Karpas-422 (cell line): ENCODE measurements around the gene OLIG3. TPM values are rescaled to one million over a fixed set of nuclear protein-coding genes. Genes with fewer than 3 reads are reported as not detected.

Experiments
- DNase-seq: peaks from one replicate; pipeline ENCODE4 v3.0.0-alpha.2; 2015
- H2AFZ ChIP-seq: fragments of 200-600 bp; sonication (generic); 2 replicates; pipeline ENCODE4 v1.6.1; 2014; ENCODE audit warnings: antibody characterized with exemption, low read length, mixed read lengths
- H3K27ac ChIP-seq: fragments of 200-600 bp; sonication (generic); 2 replicates; pipeline ENCODE4 v1.5.1; 2014; ENCODE audit warnings: mild to moderate bottlenecking, low read length, moderate library complexity
- H3K27me3 ChIP-seq: fragments of 200-600 bp; sonication (generic); 2 replicates; pipeline ENCODE4 v1.6.1; 2014; ENCODE audit warnings: low read length, mixed read lengths
- H3K36me3 ChIP-seq: fragments of 200-600 bp; sonication (generic); 2 replicates; pipeline ENCODE4 v1.6.1; 2014; ENCODE audit warnings: low read length, mixed read lengths; ENCODE audit not compliant: insufficient read depth
- H3K4me1 ChIP-seq: fragments of 200-600 bp; sonication (generic); 2 replicates; pipeline ENCODE4 v1.6.1; 2014; ENCODE audit warnings: mild to moderate bottlenecking, low read length, mixed read lengths
- H3K4me2 ChIP-seq: fragments of 200-600 bp; sonication (generic); 2 replicates; pipeline ENCODE4 v1.6.1; 2014; ENCODE audit warnings: low read length, low read depth, mild to moderate bottlenecking; ENCODE audit not compliant: poor library complexity, severe bottlenecking
- H3K4me3 ChIP-seq: fragments of 200-600 bp; sonication (generic); 2 replicates; pipeline ENCODE4 v1.5.1; 2014; ENCODE audit warnings: mild to moderate bottlenecking, antibody characterized with exemption, low read length, mixed read lengths
- H3K79me2 ChIP-seq: fragments of 200-600 bp; sonication (generic); 2 replicates; pipeline ENCODE4 v1.6.1; 2014; ENCODE audit warnings: mild to moderate bottlenecking, low read length, mixed read lengths
- H3K9ac ChIP-seq: fragments of 200-600 bp; sonication (generic); 2 replicates; pipeline ENCODE4 v1.6.0; 2014; ENCODE audit warnings: low read length
- H3K9me2 ChIP-seq: fragments of 200-600 bp; sonication (generic), shearing (Covaris generic); replicated peaks from 2 replicates; pipeline ENCODE4 v1.6.0; 2014; ENCODE audit warnings: mild to moderate bottlenecking, low read length, moderate library complexity; ENCODE audit not compliant: insufficient read depth
- H3K9me3 ChIP-seq: fragments of 300-700, 200-600 bp; sonication (generic); 2 replicates; pipeline ENCODE4 v1.6.1; 2014; ENCODE audit warnings: low read length, mixed read lengths
- H4K20me1 ChIP-seq: fragments of 200-600 bp; sonication (generic); 2 replicates; pipeline ENCODE4 v1.6.1; 2014; ENCODE audit warnings: mild to moderate bottlenecking, antibody characterized with exemption, low read length, low read depth; ENCODE audit not compliant: insufficient read depth
- total RNA-seq: library from RNA; depleted of rRNA; stranded (reverse); fragments of >200 nt; shearing (Covaris generic); gene quantifications from 2 replicates; pipeline ENCODE4 v1.2.3, GENCODE V29; 2014; ENCODE audit warnings: low replicate concordance

OLIG3 gene
- total RNA-seq, 1 experiment from 2014 or later: not detected

GRCh38 chr6:137467211-137467610, 27.0 kb downstream of the OLIG3 start:
- Histone ChIP-seq H3K4me1 (peaks cover 12% of the 10 kb centered on the region), H3K79me2 (no peaks in the 10 kb centered on the region), H3K4me2 (no peak overlapping the region), H3K9me2 (no peaks in the 10 kb centered on the region), H3K27ac (no peak overlapping the region), H3K27me3 (no peaks in the 10 kb centered on the region), H3K36me3 (no peaks in the 10 kb centered on the region), H3K9ac (no peak overlapping the region), H3K9me3 (no peaks in the 10 kb centered on the region), H4K20me1 (no peaks in the 10 kb centered on the region), H3K4me3 (no peak overlapping the region), H2AFZ (no peak overlapping the region)
- DNase-seq: no peak

- Histone ChIP-seq H3K27ac (no peak overlapping the region), H3K79me2 (no peaks in the 10 kb centered on the region), H3K27me3 (no peaks in the 10 kb centered on the region), H3K4me3 (no peak overlapping the region), H3K9ac (no peak overlapping the region), H3K9me3 (no peaks in the 10 kb centered on the region), H4K20me1 (no peaks in the 10 kb centered on the region), H2AFZ (no peak overlapping the region), H3K9me2 (no peaks in the 10 kb centered on the region), H3K4me2 (no peak overlapping the region), H3K4me1 (no peaks in the 10 kb centered on the region), H3K36me3 (no peaks in the 10 kb centered on the region)
- DNase-seq: no peak
Observed at GRCh38 chr6:137465378-137466009, 28.7 kb downstream of the OLIG3 start.

GRCh38 chr6:137452333-137452894, 41.8 kb downstream of the OLIG3 start:
- Histone ChIP-seq H3K4me3 (no peak overlapping the region), H3K27me3 (no peaks in the 10 kb centered on the region), H3K36me3 (no peaks in the 10 kb centered on the region), H3K9me3 (no peaks in the 10 kb centered on the region), H3K27ac (no peak overlapping the region), H3K4me2 (no peak overlapping the region), H3K79me2 (no peaks in the 10 kb centered on the region), H3K9ac (no peak overlapping the region), H2AFZ (no peak overlapping the region), H3K4me1 (no peaks in the 10 kb centered on the region), H3K9me2 (no peaks in the 10 kb centered on the region), H4K20me1 (no peaks in the 10 kb centered on the region)
- DNase-seq: no peak

GRCh38 chr6:137443901-137444300, 50.3 kb downstream of the OLIG3 start:
- H3K9ac ChIP-seq: no peak overlapping the region
- H3K4me2 ChIP-seq: no peak overlapping the region
- H4K20me1 ChIP-seq: no peaks in the 10 kb centered on the region
- H3K9me3 ChIP-seq: peaks cover 3% of the 10 kb centered on the region
- H3K27me3 ChIP-seq: no peaks in the 10 kb centered on the region
- H3K4me1 ChIP-seq: no peaks in the 10 kb centered on the region
- H3K9me2 ChIP-seq: no peaks in the 10 kb centered on the region
- H3K36me3 ChIP-seq: no peaks in the 10 kb centered on the region
- no peak for DNase-seq
- peak overlapping the region; percentile 41; the same call in 1 of the 2 replicates for H2AFZ ChIP-seq
- no peaks in the 10 kb centered on the region for H3K79me2 ChIP-seq
- no peak overlapping the region for H3K27ac ChIP-seq
- H3K4me3 ChIP-seq: no peak overlapping the region
